Osteocyte (in vitro differentiated cells): ENCODE data around the gene ADRB1. TPM values are rescaled to one million over a fixed set of nuclear protein-coding genes. Genes with fewer than 3 reads are reported as not detected.

Experiments used
- DNase-seq: peaks from one replicate; pipeline ENCODE4 v3.0.0; 2021; ENCODE audit warnings: mixed read lengths; ENCODE audit not compliant: unreplicated experiment; ENCODE audit errors: extremely low spot score
- H3K27ac Mint-ChIP-seq: one replicate; pipeline ENCODE4 v1.8.0; 2021; ENCODE audit warnings: mild to moderate bottlenecking, mixed read lengths; ENCODE audit not compliant: unreplicated experiment
- H3K27me3 Mint-ChIP-seq: one replicate; pipeline ENCODE4 v1.8.0; 2021; ENCODE audit warnings: mixed read lengths; ENCODE audit not compliant: unreplicated experiment
- H3K36me3 Mint-ChIP-seq: one replicate; pipeline ENCODE4 v1.8.0; 2021; ENCODE audit warnings: mixed read lengths; ENCODE audit not compliant: unreplicated experiment
- H3K4me1 Mint-ChIP-seq: one replicate; pipeline ENCODE4 v1.8.0; 2021; ENCODE audit warnings: mixed read lengths; ENCODE audit not compliant: unreplicated experiment
- H3K4me3 Mint-ChIP-seq: one replicate; pipeline ENCODE4 v1.8.0; 2021; ENCODE audit warnings: mild to moderate bottlenecking, moderate library complexity, mixed read lengths; ENCODE audit not compliant: unreplicated experiment
- H3K9me3 Mint-ChIP-seq: one replicate; pipeline ENCODE4 v1.8.0; 2021; ENCODE audit warnings: mixed read lengths; ENCODE audit not compliant: unreplicated experiment
- total RNA-seq: library from RNA; stranded (reverse); gene quantifications from 2 replicates; pipeline ENCODE4 v1.2.1, GENCODE V29; 2021
- TF ChIP-seq, protein P1 (sequence below): fragments of 200-600 bp; sonication (generic); IDR thresholded peaks from 2 replicates; pipeline ENCODE4 v1.5.0; 2021; ENCODE audit warnings: antibody characterized with exemption, mild to moderate bottlenecking, moderate library complexity

ADRB1 gene
- total RNA-seq, 1 donor from 2014 or later, result 0.97 TPM

DNA sequence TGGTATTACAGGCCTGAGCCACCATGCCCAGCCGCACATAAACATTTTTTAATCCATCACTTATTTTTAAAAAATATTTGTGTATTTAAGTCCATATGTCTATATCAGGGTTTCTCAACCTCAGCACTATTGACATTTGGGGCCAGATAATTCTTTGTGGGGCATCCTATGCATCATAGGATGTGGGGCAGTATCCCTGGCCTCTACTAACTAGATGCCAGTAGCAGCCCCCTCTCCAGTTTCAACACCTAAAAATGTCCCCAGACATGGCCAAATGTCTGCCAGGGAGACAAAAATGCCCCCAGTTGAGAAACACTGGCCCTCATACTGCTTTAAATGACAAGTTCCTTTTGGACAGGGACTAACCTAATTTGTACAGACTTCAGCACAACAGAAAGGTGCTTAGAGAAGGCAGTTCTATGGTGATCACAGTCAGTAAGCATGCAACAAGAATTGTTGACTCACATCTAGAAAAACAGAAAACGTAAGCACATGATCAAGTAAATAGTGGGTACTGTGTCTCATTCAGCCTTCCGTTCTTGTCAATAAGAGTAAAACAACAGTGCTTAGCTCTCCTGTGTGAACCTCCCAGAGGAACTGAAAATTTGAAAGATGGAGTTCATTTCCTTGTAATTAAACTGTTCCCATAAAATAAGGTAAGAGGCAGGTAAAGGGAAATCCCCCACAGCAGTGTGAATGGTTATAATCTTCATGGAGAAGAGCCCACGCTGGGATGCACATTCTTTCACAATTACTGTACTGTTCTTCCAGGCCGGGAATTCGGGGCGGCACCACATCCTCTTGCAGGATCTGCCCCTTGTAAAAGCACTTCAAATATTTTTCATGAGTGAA lies 17.3 kb upstream of the ADRB1 start:
- Mint-ChIP-seq H3K36me3 (no peaks in the 10 kb centered on the region), H3K4me1 (peaks cover 49% of the 10 kb centered on the region), H3K9me3 (no peaks in the 10 kb centered on the region), H3K4me3 (peak overlapping the region; percentile 8), H3K27me3 (no peaks in the 10 kb centered on the region), H3K27ac (peak overlapping the region; percentile 89)
- no peak for DNase-seq
- TF ChIP-seq, protein P1, sequence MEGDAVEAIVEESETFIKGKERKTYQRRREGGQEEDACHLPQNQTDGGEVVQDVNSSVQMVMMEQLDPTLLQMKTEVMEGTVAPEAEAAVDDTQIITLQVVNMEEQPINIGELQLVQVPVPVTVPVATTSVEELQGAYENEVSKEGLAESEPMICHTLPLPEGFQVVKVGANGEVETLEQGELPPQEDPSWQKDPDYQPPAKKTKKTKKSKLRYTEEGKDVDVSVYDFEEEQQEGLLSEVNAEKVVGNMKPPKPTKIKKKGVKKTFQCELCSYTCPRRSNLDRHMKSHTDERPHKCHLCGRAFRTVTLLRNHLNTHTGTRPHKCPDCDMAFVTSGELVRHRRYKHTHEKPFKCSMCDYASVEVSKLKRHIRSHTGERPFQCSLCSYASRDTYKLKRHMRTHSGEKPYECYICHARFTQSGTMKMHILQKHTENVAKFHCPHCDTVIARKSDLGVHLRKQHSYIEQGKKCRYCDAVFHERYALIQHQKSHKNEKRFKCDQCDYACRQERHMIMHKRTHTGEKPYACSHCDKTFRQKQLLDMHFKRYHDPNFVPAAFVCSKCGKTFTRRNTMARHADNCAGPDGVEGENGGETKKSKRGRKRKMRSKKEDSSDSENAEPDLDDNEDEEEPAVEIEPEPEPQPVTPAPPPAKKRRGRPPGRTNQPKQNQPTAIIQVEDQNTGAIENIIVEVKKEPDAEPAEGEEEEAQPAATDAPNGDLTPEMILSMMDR, result no peak

DNA sequence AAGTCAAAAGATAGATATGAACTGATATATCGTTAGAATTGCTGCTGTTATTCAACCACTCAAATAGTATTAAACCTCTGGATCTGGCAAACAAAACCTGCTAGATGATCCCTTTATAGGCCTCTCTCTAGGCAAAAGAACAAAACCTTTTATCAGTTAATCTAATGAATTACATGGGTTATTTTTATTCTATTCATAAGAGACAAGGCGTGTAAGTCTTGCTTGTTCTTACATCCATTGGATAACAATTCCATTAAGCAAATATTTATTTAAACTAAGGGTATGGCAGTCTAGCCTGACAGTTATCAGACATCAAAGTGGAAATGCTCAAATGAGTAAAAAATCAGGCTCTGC lies 16.6 kb upstream of the ADRB1 start:
- no peaks in the 10 kb centered on the region for H3K36me3 Mint-ChIP-seq
- peak overlapping the region; percentile 89 for H3K27ac Mint-ChIP-seq
- TF ChIP-seq, protein P1, result no peak
- DNase-seq, result no peak
- no peaks in the 10 kb centered on the region for H3K9me3 Mint-ChIP-seq
- peak overlapping the region; percentile 8 for H3K4me3 Mint-ChIP-seq
- H3K4me1 Mint-ChIP-seq, result peaks cover 45% of the 10 kb centered on the region
- H3K27me3 Mint-ChIP-seq, result no peaks in the 10 kb centered on the region

DNA sequence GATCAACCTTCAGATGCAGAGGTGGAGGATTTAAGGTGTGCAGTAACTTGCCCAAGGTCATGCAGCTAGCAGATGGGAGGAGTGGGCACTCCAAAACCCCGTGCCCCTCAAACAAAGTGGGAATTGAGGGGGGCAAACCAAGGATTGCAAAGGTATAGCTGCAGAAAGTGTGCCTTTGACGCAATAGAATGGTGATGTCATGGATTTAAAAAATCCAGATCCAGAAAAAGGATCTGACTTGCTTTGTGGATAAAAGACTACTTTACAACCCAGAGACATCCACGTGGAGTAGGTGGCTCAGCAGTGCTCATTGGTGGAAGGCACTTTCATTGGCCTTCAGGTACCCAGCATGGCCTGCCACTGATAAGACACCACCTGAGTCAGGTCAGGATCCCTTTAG lies 15.7 kb upstream of the ADRB1 start:
- no peaks in the 10 kb centered on the region for H3K27me3 Mint-ChIP-seq
- H3K4me1 Mint-ChIP-seq, result peaks cover 45% of the 10 kb centered on the region
- no peaks in the 10 kb centered on the region for H3K9me3 Mint-ChIP-seq

DNA sequence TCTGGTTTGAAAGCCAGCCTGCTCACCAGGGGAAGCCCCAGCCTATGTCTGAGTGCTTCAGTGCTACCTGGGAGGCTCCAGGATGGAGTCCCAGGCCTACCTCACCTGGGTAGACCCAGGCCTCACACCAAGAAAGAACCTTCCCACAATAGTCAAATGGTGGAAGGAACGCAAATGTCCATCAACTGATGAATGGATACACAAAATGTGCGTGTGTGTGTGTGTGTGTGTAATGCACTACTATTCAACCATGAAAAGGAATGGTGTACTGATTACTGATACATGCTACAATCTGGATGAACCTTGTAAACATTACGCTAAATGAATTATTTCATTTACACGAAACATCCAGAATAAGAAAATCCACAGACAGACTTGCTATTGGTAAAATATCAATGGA lies 15.2 kb upstream of the ADRB1 start:
- Mint-ChIP-seq H3K36me3 (no peaks in the 10 kb centered on the region), H3K9me3 (no peaks in the 10 kb centered on the region), H3K4me1 (peaks cover 46% of the 10 kb centered on the region), H3K27me3 (no peaks in the 10 kb centered on the region), H3K27ac (no peak overlapping the region), H3K4me3 (no peak overlapping the region)
- TF ChIP-seq, protein P1, result no peak
- DNase-seq, result no peak

More for the DNA sequence above, 15.7 kb upstream of the ADRB1 start:
- TF ChIP-seq, protein P1, result no peak
- no peak overlapping the region for H3K4me3 Mint-ChIP-seq
- no peak for DNase-seq
- H3K27ac Mint-ChIP-seq, result peak overlapping the region; percentile 89
- no peaks in the 10 kb centered on the region for H3K36me3 Mint-ChIP-seq

DNA sequence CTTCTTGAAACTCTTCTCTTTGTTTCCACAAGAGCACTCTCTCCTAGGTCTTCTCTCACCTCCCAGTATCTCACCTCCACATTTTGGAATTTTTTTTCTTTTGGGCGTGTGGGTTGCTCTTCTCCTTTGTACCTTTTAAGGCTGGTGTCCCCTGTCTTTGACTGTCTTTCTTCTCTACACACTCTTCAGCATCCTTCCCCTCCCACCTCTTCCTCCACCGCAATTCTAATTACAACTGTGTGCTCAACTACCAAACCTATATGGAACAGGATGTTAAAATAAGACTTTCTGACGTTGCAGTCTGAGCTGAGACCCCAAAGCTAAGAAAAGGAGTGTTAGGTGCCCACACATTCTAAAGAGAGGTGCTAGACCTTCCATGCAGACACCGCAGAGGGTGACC lies 14.0 kb upstream of the ADRB1 start:
- DNase-seq, result no peak
- Mint-ChIP-seq H3K36me3 (no peaks in the 10 kb centered on the region), H3K4me1 (peaks cover 45% of the 10 kb centered on the region), H3K9me3 (no peaks in the 10 kb centered on the region), H3K4me3 (no peak overlapping the region), H3K27me3 (no peaks in the 10 kb centered on the region), H3K27ac (no peak overlapping the region)
- TF ChIP-seq, protein P1, result no peak
